Stimulated activated CD8-positive, alpha-beta memory T cell treated with anti-CD3 and anti-CD28 coated beads, Interleukin-2, amount 100 ng/mL, for 1 hour (primary cell): ENCODE results near the gene SRSF2.
"Not testable (repeated sequence)": the region's sequence is repeated elsewhere in the genome, so short reads cannot be mapped to it uniquely, and the experiment has no call there.

Source experiments
- DNase-seq, 2 donors: peaks; one replicate each; pipeline ENCODE4 v3.0.0-alpha.2; 2020; ENCODE audit warnings: low read depth in 2 of 2

The SRSF2 gene

GRCh38 chr17:76720941-76721340 is 16.2 kb downstream of the SRSF2 start:
- DNase-seq = no peak

GRCh38 chr17:76720211-76720610 is 16.9 kb downstream of the SRSF2 start:
- DNase-seq = no peak

- no peak for DNase-seq
Measured at GRCh38 chr17:76718516-76718915, 18.6 kb downstream of the SRSF2 start.

GRCh38 chr17:76716839-76717215 is 20.3 kb downstream of the SRSF2 start:
- no peak for DNase-seq

- peak; percentile 56 to 59 for DNase-seq
Measured at GRCh38 chr17:76716146-76716838, 20.8 kb downstream of the SRSF2 start.

GRCh38 chr17:76715496-76715830 is 21.7 kb downstream of the SRSF2 start:
- DNase-seq = no peak

GRCh38 chr17:76714822-76715495 is 22.2 kb downstream of the SRSF2 start:
- DNase-seq = peak; percentile 59 to 70

- DNase-seq = no peak
Measured at GRCh38 chr17:76714336-76714735, 22.8 kb downstream of the SRSF2 start.

GRCh38 chr17:76713765-76714164 is 23.4 kb downstream of the SRSF2 start:
- no peak for DNase-seq

- DNase-seq = not testable (repeated sequence)
Measured at GRCh38 chr17:76712321-76712720, 24.8 kb downstream of the SRSF2 start.

- peak; percentile 31 to 35 for DNase-seq
Measured at GRCh38 chr17:76710863-76711611, 26.1 kb downstream of the SRSF2 start, which contains the start of gene MXRA7. Gene MXRA7, minus strand, starts transcription at chr17:76710965. Its CDS starts 19 bp downstream, at chr17:76710946.

GRCh38 chr17:76709951-76710862 is 26.9 kb downstream of the SRSF2 start:
- DNase-seq = not testable (repeated sequence)

- no peak for DNase-seq
Measured at GRCh38 chr17:76709077-76709950, 27.8 kb downstream of the SRSF2 start.

GRCh38 chr17:76707985-76708807 is 28.9 kb downstream of the SRSF2 start:
- no peak for DNase-seq

GRCh38 chr17:76706817-76707216 is 30.3 kb downstream of the SRSF2 start:
- no peak for DNase-seq

GRCh38 chr17:76704805-76705204 is 32.3 kb downstream of the SRSF2 start:
- no peak for DNase-seq

GRCh38 chr17:76702941-76703637 is 34.0 kb downstream of the SRSF2 start:
- no peak for DNase-seq

- DNase-seq = no peak
Measured at GRCh38 chr17:76702076-76702475, 35.1 kb downstream of the SRSF2 start.

GRCh38 chr17:76701471-76701967 is 35.6 kb downstream of the SRSF2 start:
- no peak for DNase-seq
